CD4-positive, alpha-beta T cell treated with Interleukin-6 for 4 hours (primary cell): ENCODE data around the gene SCGB2B2.
"Not testable (repeated sequence)": the region's sequence is repeated elsewhere in the genome, so short reads cannot be mapped to it uniquely, and the experiment has no call there.

ENCODE experiments used
- DNase-seq: peaks from one replicate; pipeline ENCODE4 v3.0.0-alpha.2; 2020; ENCODE audit warnings: mixed read lengths

The SCGB2B2 gene

GRCh38 chr19:34668077-34668689 lies 8.8 kb downstream of the SCGB2B2 start:
- not testable (repeated sequence) for DNase-seq

GRCh38 chr19:34667349-34668076 lies 9.4 kb downstream of the SCGB2B2 start:
- DNase-seq = no peak

- no peak for DNase-seq
Observed at GRCh38 chr19:34666958-34667265, 10.0 kb downstream of the SCGB2B2 start.

GRCh38 chr19:34666200-34666957 lies 10.6 kb downstream of the SCGB2B2 start:
- DNase-seq = no peak

- not testable (repeated sequence) for DNase-seq
Observed at GRCh38 chr19:34665275-34665674, 11.7 kb downstream of the SCGB2B2 start.

- no peak for DNase-seq
Observed at GRCh38 chr19:34664870-34665269, 12.1 kb downstream of the SCGB2B2 start.

GRCh38 chr19:34664168-34664567 lies 12.8 kb downstream of the SCGB2B2 start:
- DNase-seq = no peak

GRCh38 chr19:34662919-34663318 lies 14.0 kb downstream of the SCGB2B2 start:
- DNase-seq = peak; percentile 56

GRCh38 chr19:34661357-34661756 lies 15.6 kb downstream of the SCGB2B2 start:
- DNase-seq = no peak

- DNase-seq = no peak
Observed at GRCh38 chr19:34655651-34656050, 21.3 kb downstream of the SCGB2B2 start.

GRCh38 chr19:34654796-34655195 lies 22.2 kb downstream of the SCGB2B2 start:
- DNase-seq = no peak

GRCh38 chr19:34651747-34652146 lies 25.2 kb downstream of the SCGB2B2 start:
- DNase-seq = no peak

- DNase-seq = no peak
Observed at GRCh38 chr19:34649886-34650543, 26.9 kb downstream of the SCGB2B2 start.

GRCh38 chr19:34645551-34645950 lies 31.4 kb downstream of the SCGB2B2 start:
- DNase-seq = no peak

GRCh38 chr19:34644991-34645461 lies 31.9 kb downstream of the SCGB2B2 start:
- no peak for DNase-seq

- DNase-seq = no peak
Observed at GRCh38 chr19:34642241-34642640, 34.7 kb downstream of the SCGB2B2 start.

GRCh38 chr19:34639491-34640085 lies 37.4 kb downstream of the SCGB2B2 start:
- peak; percentile 72 for DNase-seq

GRCh38 chr19:34633802-34634201 lies 43.2 kb downstream of the SCGB2B2 start:
- DNase-seq = no peak
